ENCODE measurements around the gene C2.
"Not testable (repeated sequence)": the region's sequence is repeated elsewhere in the genome, so short reads cannot be mapped to it uniquely, and the experiment has no call there.

C2 gene

GRCh38 chr6:31980998-31981397 is 53.5 kb downstream of the C2 start:
- not testable (repeated sequence) for DNase-seq

GRCh38 chr6:31981744-31982143 is 54.2 kb downstream of the C2 start, which contains the start of gene C4A:
C4A (plus strand) TSS chr6:31982057; CDS start chr6:31982108, 51 bp downstream.
- not testable (repeated sequence) for DNase-seq

- DNase-seq, result not testable (repeated sequence)
Observed at GRCh38 chr6:31989363-31989762, 61.8 kb downstream of the C2 start.

GRCh38 chr6:31994421-31994820 is 66.9 kb downstream of the C2 start:
- DNase-seq, result not testable (repeated sequence)

Measured in midbrain (tissue), 1 donor.